GM12878 (cell line): ENCODE results near the gene RASD1.

Source experiments
- CEBPB ChIP-seq, 2 experiments: fragments of 150-350 bp in 1 of 2; IDR thresholded peaks; 2 replicates each; pipeline ENCODE4 v1.6.1; 2012 to 2014; ENCODE audit warnings: low read depth in 2 of 2, low read length in 2 of 2, borderline replicate concordance in 1 of 2, inconsistent platforms in 1 of 2
- FOS ChIP-seq: IDR thresholded peaks from 3 replicates; pipeline ENCODE4 v1.6.1; 2011; ENCODE audit warnings: borderline replicate concordance; ENCODE audit not compliant: insufficient read length; ENCODE audit errors: extremely low read depth
- HDAC2 ChIP-seq: fragments of 200-600 bp; sonication (generic); IDR thresholded peaks from 2 replicates; pipeline ENCODE4 v1.6.1; 2017
- JUNB ChIP-seq: IDR thresholded peaks from 2 replicates; pipeline ENCODE4 v1.6.1; 2016; ENCODE audit warnings: antibody characterized with exemption, mild to moderate bottlenecking
- NFYB ChIP-seq: IDR thresholded peaks from 2 replicates; pipeline ENCODE4 v1.6.1; 2011; ENCODE audit warnings: low read depth, mild to moderate bottlenecking, low read length, improper control_type of control experiment, moderate library complexity; ENCODE audit not compliant: insufficient read depth
- POLR2A ChIP-seq: IDR thresholded peaks from 2 replicates; pipeline ENCODE4 v1.6.1; 2011; ENCODE audit warnings: low read depth, mild to moderate bottlenecking, low read length
- REST ChIP-seq: IDR thresholded peaks from 2 replicates; pipeline ENCODE4 v1.6.1; 2012; ENCODE audit warnings: mild to moderate bottlenecking, low read depth, low read length
- SIN3A ChIP-seq: IDR thresholded peaks from 2 replicates; pipeline ENCODE4 v1.6.1; 2012; ENCODE audit warnings: low read depth, low read length, improper control_type of control experiment
- TARDBP ChIP-seq: IDR thresholded peaks from 2 replicates; pipeline ENCODE4 v1.6.1; 2016; ENCODE audit warnings: borderline replicate concordance

- TF ChIP-seq SIN3A (no peak), HDAC2 (no peak), TARDBP (no peak), CEBPB (IDR thresholded peaks at IDR 0.05; ENCODE audit: borderline replicate concordance in 1 of 2, low read depth in 2 of 2, low read length in 2 of 2) (no peak), FOS (no peak), JUNB (no peak), REST (no peak), NFYB (no peak), POLR2A (no peak)
These were observed 50.1 kb downstream of the RASD1 start for GRCh38 chr17:17445925-17446665.
